ENCODE results near the gene CFAP119.

CFAP119 gene

GRCh38 chr16:30741461-30741914 lies 20.4 kb downstream of the CFAP119 start:
- DNase-seq (ENCODE audit: low read depth in 4 of 4, low spot score in 1 of 4), result no peak

GRCh38 chr16:30740364-30741251 lies 21.3 kb downstream of the CFAP119 start:
- no peak for DNase-seq (ENCODE audit: low read depth in 4 of 4, low spot score in 1 of 4)

GRCh38 chr16:30738984-30739951 lies 22.6 kb downstream of the CFAP119 start:
- no peak for DNase-seq (ENCODE audit: low read depth in 4 of 4, low spot score in 1 of 4)

GRCh38 chr16:30737794-30738648 lies 23.8 kb downstream of the CFAP119 start:
- DNase-seq (ENCODE audit: low read depth in 4 of 4, low spot score in 1 of 4), result no peak

- DNase-seq (ENCODE audit: low read depth in 4 of 4, low spot score in 1 of 4), result no peak
These were observed 24.7 kb downstream of the CFAP119 start for GRCh38 chr16:30736995-30737793.

- no peak for DNase-seq (ENCODE audit: low read depth in 4 of 4, low spot score in 1 of 4)
These were observed 30.5 kb downstream of the CFAP119 start for GRCh38 chr16:30731411-30731810.

- DNase-seq (ENCODE audit: low read depth in 4 of 4, low spot score in 1 of 4), result no peak
These were observed 32.8 kb downstream of the CFAP119 start for GRCh38 chr16:30728899-30729672.

GRCh38 chr16:30728321-30728720 lies 33.5 kb downstream of the CFAP119 start:
- DNase-seq (ENCODE audit: low read depth in 4 of 4, low spot score in 1 of 4), result no peak

GRCh38 chr16:30725418-30725792 lies 36.5 kb downstream of the CFAP119 start:
- no peak for DNase-seq (ENCODE audit: low read depth in 4 of 4, low spot score in 1 of 4)

- DNase-seq (ENCODE audit: low read depth in 4 of 4, low spot score in 1 of 4), result no peak
These were observed 37.0 kb downstream of the CFAP119 start for GRCh38 chr16:30724641-30725417.

GRCh38 chr16:30723725-30724355 lies 38.0 kb downstream of the CFAP119 start:
- no peak for DNase-seq (ENCODE audit: low read depth in 4 of 4, low spot score in 1 of 4)

GRCh38 chr16:30722916-30723315 lies 38.9 kb downstream of the CFAP119 start:
- DNase-seq (ENCODE audit: low read depth in 4 of 4, low spot score in 1 of 4), result no peak

- DNase-seq (ENCODE audit: low read depth in 4 of 4, low spot score in 1 of 4), result no peak
These were observed 39.4 kb downstream of the CFAP119 start for GRCh38 chr16:30722443-30722842.

- DNase-seq (ENCODE audit: low read depth in 4 of 4, low spot score in 1 of 4), result no peak
These were observed 40.3 kb downstream of the CFAP119 start for GRCh38 chr16:30721606-30722005.

- no peak for DNase-seq (ENCODE audit: low read depth in 4 of 4, low spot score in 1 of 4)
These were observed 40.7 kb downstream of the CFAP119 start for GRCh38 chr16:30721167-30721566.

- no peak for DNase-seq (ENCODE audit: low read depth in 4 of 4, low spot score in 1 of 4)
These were observed 41.2 kb downstream of the CFAP119 start for GRCh38 chr16:30720694-30721093.

GRCh38 chr16:30720086-30720485 lies 41.8 kb downstream of the CFAP119 start:
- DNase-seq (ENCODE audit: low read depth in 4 of 4, low spot score in 1 of 4), result no peak

Measured in stimulated activated CD4-positive, alpha-beta T cell treated with anti-CD3 and anti-CD28 coated beads, Interleukin-1b, Interleukin-23, amount 100 ng/mL, for 24 hours (primary cell).